Caco-2 (cell line): Measurements from ENCODE around the gene ESPNL. TPM values are rescaled to one million over a fixed set of nuclear protein-coding genes. Genes with fewer than 3 reads are reported as not detected.

Source experiments
- BruUV-seq: library from RNA; stranded (reverse); fragments of 400-500 nt; replicated peaks from 2 replicates; lab custom pipeline; 2021; lab: Mats Ljungman, UMichigan
- CTCF ChIA-PET: fragments of 300-600 bp; sonication (Branson Sonifier 250); formaldehyde crosslinking; loops from one replicate; lab custom pipeline; 2022; ENCODE audit warnings: antibody characterized with exemption; lab: Charles Lee
- POLR2A ChIA-PET: fragments of 300-600 bp; sonication (Branson Sonifier 250); formaldehyde crosslinking; loops from one replicate; lab custom pipeline; 2022; ENCODE audit warnings: antibody characterized with exemption; lab: Charles Lee
- DNase-seq, 2 experiments: peaks; one replicate each; pipeline versions ENCODE4 v3.0.0 to v3.0.0-alpha.2; 2020 to 2022
- H3K27me3 ChIP-seq: replicated peaks from 2 replicates; pipeline ENCODE4 v1.6.0; 2011; ENCODE audit warnings: low read length; ENCODE audit not compliant: control insufficient read depth, insufficient read depth
- H3K36me3 ChIP-seq: 2 replicates; pipeline ENCODE4 v1.5.1; 2011; ENCODE audit warnings: low read length; ENCODE audit not compliant: control insufficient read depth, insufficient read depth
- H3K4me1 ChIP-seq: fragments of 250-450 bp; sonication (Bioruptor Pico); 2 replicates; pipeline ENCODE4 v1.5.1; 2020; ENCODE audit warnings: mild to moderate bottlenecking
- H3K4me3 ChIP-seq: 2 replicates; pipeline ENCODE4 v1.5.1; 2011; ENCODE audit warnings: low read depth, mild to moderate bottlenecking, control low read depth, low read length
- H3K9me3 ChIP-seq: fragments of 250-450 bp; sonication (Bioruptor Pico); 2 replicates; pipeline ENCODE4 v1.5.1; 2020; ENCODE audit warnings: mild to moderate bottlenecking, moderate library complexity
- H3K27ac Mint-ChIP-seq: one replicate; pipeline ENCODE4 v1.8.0; 2022; ENCODE audit warnings: mixed read lengths; ENCODE audit not compliant: unreplicated experiment
- H3K27me3 Mint-ChIP-seq: one replicate; pipeline ENCODE4 v1.8.0; 2022; ENCODE audit warnings: mixed read lengths; ENCODE audit not compliant: insufficient read depth, unreplicated experiment
- H3K36me3 Mint-ChIP-seq: one replicate; pipeline ENCODE4 v1.8.0; 2022; ENCODE audit warnings: mild to moderate bottlenecking, mixed read lengths; ENCODE audit not compliant: insufficient read depth, unreplicated experiment
- H3K4me1 Mint-ChIP-seq: one replicate; pipeline ENCODE4 v1.8.0; 2022; ENCODE audit warnings: low read depth, mixed read lengths; ENCODE audit not compliant: unreplicated experiment
- H3K4me3 Mint-ChIP-seq: one replicate; pipeline ENCODE4 v1.8.0; 2022; ENCODE audit warnings: mild to moderate bottlenecking, moderate library complexity, mixed read lengths; ENCODE audit not compliant: unreplicated experiment
- H3K9me3 Mint-ChIP-seq: one replicate; pipeline ENCODE4 v1.8.0; 2022; ENCODE audit warnings: mixed read lengths; ENCODE audit not compliant: unreplicated experiment
- intact Hi-C: fragments of 100-400 bp; cut with micrococcal nuclease; formaldehyde crosslinking; loops from one replicate; pipeline ENCODE4 v1.10.0; 2022; ENCODE audit not compliant: unreplicated experiment
- total RNA-seq: library from RNA; stranded (reverse); gene quantifications from 2 replicates; pipeline ENCODE4 v1.2.3, GENCODE V29; 2022
- TF ChIP-seq, protein P1 (sequence below), 2 experiments: fragments of 200-600 bp in 1 of 2; IDR thresholded peaks; 1 replicate in 1 of 2; 2 replicates in 1 of 2; pipeline versions ENCODE4 v1.5.1 to v1.8.0; 2011 to 2022; ENCODE audit warnings: antibody characterized with exemption in 1 of 2, control low read depth in 1 of 2, inconsistent platforms in 1 of 2, low read depth in 1 of 2, low read length in 1 of 2, mild to moderate bottlenecking in 1 of 2, moderate library complexity in 1 of 2; ENCODE audit not compliant: insufficient read depth in 1 of 2, severe bottlenecking in 1 of 2, unreplicated experiment in 1 of 2

The ESPNL gene
- total RNA-seq, 1 experiment from 2014 or later: not detected

DNA sequence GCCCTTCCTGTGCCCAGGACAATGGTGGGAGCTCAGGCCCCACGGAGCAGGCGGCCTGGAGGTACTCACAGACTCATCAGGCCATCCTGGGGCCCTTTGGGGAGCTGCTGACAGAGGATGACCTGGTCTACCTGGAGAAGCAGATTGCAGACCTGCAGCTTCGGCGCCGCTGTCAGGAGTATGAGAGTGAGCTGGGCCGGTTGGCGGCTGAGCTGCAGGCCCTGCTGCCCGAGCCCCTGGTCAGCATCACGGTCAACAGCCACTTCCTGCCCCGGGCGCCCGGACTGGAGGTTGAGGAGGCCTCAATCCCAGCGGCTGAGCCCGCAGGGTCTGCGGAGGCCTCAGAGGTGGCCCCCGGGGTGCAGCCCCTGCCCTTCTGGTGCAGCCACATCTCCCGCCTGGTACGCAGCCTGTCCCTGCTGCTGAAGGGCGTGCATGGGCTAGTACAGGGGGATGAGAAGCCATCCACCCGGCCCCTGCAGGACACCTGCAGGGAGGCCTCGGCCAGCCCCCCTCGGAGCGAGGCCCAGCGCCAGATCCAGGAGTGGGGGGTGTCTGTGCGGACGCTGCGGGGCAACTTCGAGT lies 30.1 kb downstream of the ESPNL start:
- CTCF ChIA-PET: no interaction called here
- intact Hi-C loops: no loop called here
- no TSS peak for BruUV-seq

DNA sequence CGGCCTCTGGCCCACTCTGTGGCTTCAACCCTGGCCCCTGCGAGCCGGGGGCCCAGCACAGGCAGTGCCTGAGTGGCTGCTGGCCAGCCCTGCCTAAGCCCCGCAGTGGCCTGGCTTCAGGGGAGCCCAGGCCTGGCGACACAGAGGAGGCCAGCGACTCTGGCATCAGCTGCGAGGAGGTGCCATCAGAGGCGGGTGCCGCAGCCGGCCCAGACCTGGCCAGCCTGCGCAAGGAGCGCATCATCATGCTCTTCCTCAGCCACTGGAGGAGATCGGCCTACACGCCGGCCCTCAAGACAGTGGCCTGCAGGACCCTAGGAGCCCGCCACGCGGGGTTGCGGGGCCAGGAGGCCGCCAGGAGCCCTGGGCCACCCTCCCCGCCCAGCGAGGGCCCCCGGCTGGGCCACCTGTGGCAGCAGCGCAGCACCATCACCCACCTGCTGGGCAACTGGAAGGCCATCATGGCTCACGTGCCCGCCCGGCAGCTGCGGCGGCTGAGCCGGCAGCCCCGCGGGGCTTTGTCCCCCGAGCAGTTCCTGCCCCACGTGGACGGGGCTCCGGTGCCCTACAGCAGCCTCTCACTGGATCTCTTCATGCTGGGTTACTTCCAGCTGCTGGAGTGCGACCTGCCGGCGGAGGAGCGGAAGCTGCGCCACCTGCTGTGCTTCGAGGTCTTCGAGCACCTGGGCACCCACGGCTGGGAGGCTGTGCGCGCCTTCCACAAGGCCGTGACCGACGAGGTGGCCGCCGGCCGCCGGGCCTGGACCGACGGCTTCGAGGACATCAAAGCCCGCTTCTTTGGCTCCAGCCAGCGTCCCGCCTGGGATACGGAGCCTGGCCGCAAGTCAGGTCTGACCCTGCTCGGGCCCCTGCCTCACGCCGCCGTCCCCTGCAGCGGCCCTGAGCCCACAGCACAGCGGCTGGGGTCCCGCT lies 30.8 kb downstream of the ESPNL start:
- Mint-ChIP-seq H3K27ac (no peak overlapping the region), H3K4me1 (no peaks in the 10 kb centered on the region), H3K9me3 (no peaks in the 10 kb centered on the region)

More for the DNA sequence above, 30.1 kb downstream of the ESPNL start:
- DNase-seq: no peak
- no peaks in the 10 kb centered on the region for H3K27me3 Mint-ChIP-seq
- TF ChIP-seq, protein P1, sequence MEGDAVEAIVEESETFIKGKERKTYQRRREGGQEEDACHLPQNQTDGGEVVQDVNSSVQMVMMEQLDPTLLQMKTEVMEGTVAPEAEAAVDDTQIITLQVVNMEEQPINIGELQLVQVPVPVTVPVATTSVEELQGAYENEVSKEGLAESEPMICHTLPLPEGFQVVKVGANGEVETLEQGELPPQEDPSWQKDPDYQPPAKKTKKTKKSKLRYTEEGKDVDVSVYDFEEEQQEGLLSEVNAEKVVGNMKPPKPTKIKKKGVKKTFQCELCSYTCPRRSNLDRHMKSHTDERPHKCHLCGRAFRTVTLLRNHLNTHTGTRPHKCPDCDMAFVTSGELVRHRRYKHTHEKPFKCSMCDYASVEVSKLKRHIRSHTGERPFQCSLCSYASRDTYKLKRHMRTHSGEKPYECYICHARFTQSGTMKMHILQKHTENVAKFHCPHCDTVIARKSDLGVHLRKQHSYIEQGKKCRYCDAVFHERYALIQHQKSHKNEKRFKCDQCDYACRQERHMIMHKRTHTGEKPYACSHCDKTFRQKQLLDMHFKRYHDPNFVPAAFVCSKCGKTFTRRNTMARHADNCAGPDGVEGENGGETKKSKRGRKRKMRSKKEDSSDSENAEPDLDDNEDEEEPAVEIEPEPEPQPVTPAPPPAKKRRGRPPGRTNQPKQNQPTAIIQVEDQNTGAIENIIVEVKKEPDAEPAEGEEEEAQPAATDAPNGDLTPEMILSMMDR (IDR thresholded peaks at IDR 0.05; ENCODE audit: insufficient read depth in 1 of 2, low read depth in 1 of 2, low read length in 1 of 2, severe bottlenecking in 1 of 2, unreplicated experiment in 1 of 2): no peak
- Histone ChIP-seq H3K9me3 (no peaks in the 10 kb centered on the region), H3K4me3 (no peak overlapping the region), H3K27me3 (no peaks in the 10 kb centered on the region), H3K4me1 (no peaks in the 10 kb centered on the region), H3K36me3 (no peaks in the 10 kb centered on the region)
- H3K9me3 Mint-ChIP-seq: no peaks in the 10 kb centered on the region
- no peaks in the 10 kb centered on the region for H3K36me3 Mint-ChIP-seq
- no peak overlapping the region for H3K27ac Mint-ChIP-seq
- H3K4me3 Mint-ChIP-seq: no peak overlapping the region
- no peaks in the 10 kb centered on the region for H3K4me1 Mint-ChIP-seq
- POLR2A ChIA-PET: no interaction called here

DNA sequence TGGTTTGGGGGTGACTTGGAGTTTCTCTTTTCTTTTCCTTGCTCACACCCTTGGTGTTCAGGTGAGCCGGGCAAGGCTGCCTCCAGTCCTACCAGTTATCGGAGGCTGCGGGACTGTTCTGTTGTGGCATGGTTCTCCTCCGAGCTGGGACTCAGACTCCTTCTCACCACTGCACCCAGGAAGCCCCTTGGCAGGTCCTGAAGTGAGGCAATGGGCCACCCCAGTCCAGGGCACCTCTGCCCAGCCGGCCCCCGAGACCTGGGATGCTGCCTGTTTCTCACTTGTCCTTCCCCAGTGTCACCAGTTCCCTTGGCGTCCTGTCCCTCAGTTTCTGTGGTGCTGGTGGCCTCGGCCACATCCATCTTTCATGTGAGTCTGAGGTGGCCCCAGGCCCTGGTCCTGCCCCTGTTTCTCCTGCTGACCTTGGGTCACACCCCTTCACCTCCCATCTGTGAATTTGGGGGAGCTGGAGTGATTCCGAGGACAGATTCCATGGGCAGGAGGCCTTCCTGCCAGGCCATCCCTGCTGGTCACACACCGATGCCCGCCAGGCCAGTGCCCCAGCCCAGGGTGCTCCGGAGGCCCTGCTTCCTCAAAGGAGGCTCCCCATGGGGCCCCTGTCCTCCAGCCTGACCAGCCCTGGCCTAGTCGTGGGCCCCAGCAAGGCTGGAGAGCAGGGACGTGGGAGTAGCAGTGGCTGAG lies 31.8 kb downstream of the ESPNL start:
- Mint-ChIP-seq H3K4me3 (no peak overlapping the region), H3K4me1 (no peaks in the 10 kb centered on the region), H3K27me3 (no peaks in the 10 kb centered on the region), H3K36me3 (no peaks in the 10 kb centered on the region), H3K27ac (no peak overlapping the region), H3K9me3 (no peaks in the 10 kb centered on the region)
- CTCF ChIA-PET: no interaction called here
- TF ChIP-seq, protein P1 (IDR thresholded peaks at IDR 0.05; ENCODE audit: insufficient read depth in 1 of 2, low read depth in 1 of 2, low read length in 1 of 2, severe bottlenecking in 1 of 2, unreplicated experiment in 1 of 2): no peak
- Histone ChIP-seq H3K27me3 (no peaks in the 10 kb centered on the region), H3K9me3 (no peaks in the 10 kb centered on the region), H3K4me3 (no peak overlapping the region), H3K4me1 (no peaks in the 10 kb centered on the region), H3K36me3 (no peaks in the 10 kb centered on the region)
- intact Hi-C loops: no loop called here
- BruUV-seq: no TSS peak
- POLR2A ChIA-PET: no interaction called here
- DNase-seq: no peak

More for the DNA sequence above, 30.8 kb downstream of the ESPNL start:
- no TSS peak for BruUV-seq
- ChIA-PET CTCF (no interaction called here), POLR2A (no interaction called here)
- H3K36me3 Mint-ChIP-seq: no peaks in the 10 kb centered on the region
- TF ChIP-seq, protein P1 (IDR thresholded peaks at IDR 0.05; ENCODE audit: insufficient read depth in 1 of 2, low read depth in 1 of 2, low read length in 1 of 2, severe bottlenecking in 1 of 2, unreplicated experiment in 1 of 2): no peak
- no peak for DNase-seq
- Histone ChIP-seq H3K27me3 (no peaks in the 10 kb centered on the region), H3K4me3 (no peak overlapping the region), H3K36me3 (no peaks in the 10 kb centered on the region), H3K9me3 (no peaks in the 10 kb centered on the region), H3K4me1 (no peaks in the 10 kb centered on the region)
- H3K27me3 Mint-ChIP-seq: no peaks in the 10 kb centered on the region
- intact Hi-C loops: no loop called here
- H3K4me3 Mint-ChIP-seq: no peak overlapping the region
